ENCODE results near the gene FAM193A.

- no peak for TF ChIP-seq CTCF (IDR thresholded peaks at IDR 0.05)
- no peak for TF ChIP-seq POLR2A (IDR thresholded peaks at IDR 0.05)
Measured at GRCh38 chr4:2702361-2702760, 165.9 kb downstream of the FAM193A start.
